Skeletal muscle satellite cell (primary cell): ENCODE results near the gene CGB7.
"Not testable (repeated sequence)": the region's sequence is repeated elsewhere in the genome, so short reads cannot be mapped to it uniquely, and the experiment has no call there.

Source experiments
- H3K27me3 ChIP-seq: 2 replicates; pipeline ENCODE4 v1.7.0; 2013; ENCODE audit warnings: low read length; ENCODE audit not compliant: control insufficient read depth, insufficient read depth
- H3K36me3 ChIP-seq: 2 replicates; pipeline ENCODE4 v1.7.0; 2013; ENCODE audit warnings: mild to moderate bottlenecking, control low read depth, low read length; ENCODE audit not compliant: insufficient read depth
- H3K4me1 ChIP-seq: 2 replicates; pipeline ENCODE4 v1.7.0; 2013; ENCODE audit warnings: low read length; ENCODE audit not compliant: control insufficient read depth, insufficient read depth
- H3K4me2 ChIP-seq: 2 replicates; pipeline ENCODE4 v1.7.0; 2013; ENCODE audit warnings: mild to moderate bottlenecking, low read length
- H3K4me3 ChIP-seq: 2 replicates; pipeline ENCODE4 v1.7.0; 2013; ENCODE audit warnings: low read length
- H3K9ac ChIP-seq: 2 replicates; pipeline ENCODE4 v1.7.0; 2013; ENCODE audit warnings: mild to moderate bottlenecking, low read depth, low read length, moderate library complexity
- H3K9me3 ChIP-seq: replicated peaks from 2 replicates; pipeline ENCODE4 v1.7.0; 2013; ENCODE audit warnings: mild to moderate bottlenecking, control low read depth, low read length

The CGB7 gene

GRCh38 chr19:49056101-49056901 lies 1.2 kb downstream of the CGB7 start:
- Histone ChIP-seq H3K9me3 (no peaks in the 10 kb centered on the region), H3K4me3 (peak overlapping the region; percentile 77), H3K36me3 (no peaks in the 10 kb centered on the region), H3K4me2 (peak overlapping the region; percentile 90), H3K27me3 (no peaks in the 10 kb centered on the region), H3K4me1 (peaks cover 16% of the 10 kb centered on the region), H3K9ac (peak overlapping the region; percentile 71)

- peak overlapping the region; percentile 50 for H3K9ac ChIP-seq
- peak overlapping the region; percentile 59 for H3K4me2 ChIP-seq
- not testable (repeated sequence) for H3K4me1 ChIP-seq, H3K9me3 ChIP-seq, H3K4me3 ChIP-seq, H3K36me3 ChIP-seq, H3K27me3 ChIP-seq
Measured at GRCh38 chr19:49050376-49051033, 7.0 kb downstream of the CGB7 start.

DNA sequence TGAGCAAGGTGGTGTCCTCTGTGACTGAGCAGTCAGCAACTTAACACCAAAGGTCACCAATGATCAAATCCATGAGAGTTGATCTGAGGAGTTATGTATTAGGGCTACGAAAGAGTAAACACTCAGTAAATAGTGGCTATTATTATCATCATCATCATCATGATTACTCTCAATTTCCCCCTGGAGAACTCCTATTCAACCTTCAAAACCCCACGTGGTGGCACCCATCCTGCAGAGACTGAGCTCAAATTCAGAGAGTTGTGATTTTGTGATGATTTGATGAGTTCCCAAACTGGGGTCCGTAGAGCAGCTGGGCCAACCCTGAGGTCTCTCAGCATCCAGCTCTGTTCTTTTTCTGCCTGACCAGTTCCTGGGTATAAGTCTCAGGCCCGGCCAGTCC lies 7.7 kb downstream of the CGB7 start:
- H3K4me2 ChIP-seq, H3K27me3 ChIP-seq, H3K4me1 ChIP-seq: not testable (repeated sequence)

GRCh38 chr19:49049011-49049410 lies 8.5 kb downstream of the CGB7 start, which contains the start of gene CGB8:
Gene CGB8, minus strand, starts transcription at chr19:49049111. Its CDS starts 372 bp downstream, at chr19:49048739.
- not testable (repeated sequence) for H3K4me2 ChIP-seq, H3K4me3 ChIP-seq, H3K4me1 ChIP-seq, H3K9me3 ChIP-seq, H3K27me3 ChIP-seq, H3K9ac ChIP-seq, H3K36me3 ChIP-seq

More for the DNA sequence above, 7.7 kb downstream of the CGB7 start:
- not testable (repeated sequence) for H3K4me3 ChIP-seq, H3K9ac ChIP-seq, H3K36me3 ChIP-seq, H3K9me3 ChIP-seq

DNA sequence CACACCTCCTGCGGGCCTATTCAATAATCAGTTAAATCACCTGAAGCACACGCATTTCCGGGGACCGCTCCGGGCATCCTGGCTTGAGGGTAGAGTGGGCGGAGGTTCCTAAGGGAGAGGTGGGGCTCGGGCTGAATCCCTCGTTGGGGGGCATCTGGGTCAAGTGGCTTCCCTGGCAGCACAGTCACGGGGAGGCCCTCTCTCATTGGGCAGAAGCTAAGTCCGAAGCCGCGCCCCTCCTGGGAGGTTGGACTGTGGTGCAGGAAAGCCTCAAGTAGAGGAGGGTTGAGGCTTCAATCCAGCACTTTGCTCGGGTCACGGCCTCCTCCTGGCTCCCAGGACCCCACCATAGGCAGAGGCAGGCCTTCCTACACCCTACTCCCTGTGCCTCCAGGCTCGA lies 14.0 kb downstream of the CGB7 start, which contains the start of gene CGB5:
CGB5 (plus strand) TSS at position 301 of the 400 bp plus-strand sequence. CDS start 362 bp downstream, outside the sequence.
- not testable (repeated sequence) for H3K9ac ChIP-seq, H3K9me3 ChIP-seq, H3K36me3 ChIP-seq, H3K4me3 ChIP-seq, H3K27me3 ChIP-seq, H3K4me2 ChIP-seq
- peaks cover 17% of the 10 kb centered on the region for H3K4me1 ChIP-seq

- H3K9ac ChIP-seq, H3K4me3 ChIP-seq, H3K4me2 ChIP-seq, H3K36me3 ChIP-seq, H3K27me3 ChIP-seq, H3K9me3 ChIP-seq: not testable (repeated sequence)
- peaks cover 19% of the 10 kb centered on the region for H3K4me1 ChIP-seq
Measured at GRCh38 chr19:49042666-49043065, 14.9 kb downstream of the CGB7 start.

DNA sequence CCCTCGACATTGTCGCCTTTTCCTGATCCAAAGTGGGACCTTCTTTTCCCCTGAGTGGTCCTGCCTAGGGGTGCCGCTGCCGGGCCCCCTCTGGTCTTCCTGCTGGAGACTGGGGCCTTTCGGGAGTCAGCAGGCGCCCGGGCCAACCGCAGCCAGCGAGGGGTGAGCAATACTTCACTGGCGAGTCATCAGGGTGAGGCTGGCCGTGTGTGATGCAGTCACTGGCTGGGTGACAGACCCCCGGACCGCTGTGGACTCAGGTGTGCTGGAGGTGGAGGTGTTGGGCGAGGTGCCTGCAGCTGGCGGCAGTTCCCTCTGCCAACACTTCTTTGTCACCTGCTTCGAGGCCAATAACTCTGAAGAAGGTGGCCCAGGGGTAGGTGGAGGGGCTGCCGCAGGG lies 15.4 kb downstream of the CGB7 start:
- H3K36me3 ChIP-seq: no peaks in the 10 kb centered on the region
- H3K9me3 ChIP-seq: no peaks in the 10 kb centered on the region
- no peaks in the 10 kb centered on the region for H3K27me3 ChIP-seq
- peaks cover 19% of the 10 kb centered on the region for H3K4me1 ChIP-seq
- H3K4me3 ChIP-seq: no peak overlapping the region
- H3K4me2 ChIP-seq: no peak overlapping the region
- H3K9ac ChIP-seq: no peak overlapping the region

- H3K27me3 ChIP-seq, H3K4me2 ChIP-seq, H3K9me3 ChIP-seq, H3K36me3 ChIP-seq, H3K9ac ChIP-seq, H3K4me3 ChIP-seq: not testable (repeated sequence)
- H3K4me1 ChIP-seq: peaks cover 19% of the 10 kb centered on the region
Measured at GRCh38 chr19:49039736-49040135, 17.8 kb downstream of the CGB7 start.

GRCh38 chr19:49038557-49039276 lies 18.8 kb downstream of the CGB7 start:
- Histone ChIP-seq H3K4me2 (peak overlapping the region; percentile 8), H3K4me1 (peaks cover 19% of the 10 kb centered on the region)
- not testable (repeated sequence) for H3K27me3 ChIP-seq, H3K36me3 ChIP-seq, H3K9me3 ChIP-seq, H3K4me3 ChIP-seq, H3K9ac ChIP-seq

GRCh38 chr19:49038111-49038510 lies 19.4 kb downstream of the CGB7 start:
- H3K27me3 ChIP-seq, H3K4me2 ChIP-seq, H3K9ac ChIP-seq, H3K36me3 ChIP-seq, H3K4me3 ChIP-seq, H3K9me3 ChIP-seq: not testable (repeated sequence)
- peaks cover 19% of the 10 kb centered on the region for H3K4me1 ChIP-seq

- peaks cover 12% of the 10 kb centered on the region for H3K4me1 ChIP-seq
- not testable (repeated sequence) for H3K36me3 ChIP-seq, H3K4me2 ChIP-seq, H3K27me3 ChIP-seq, H3K9me3 ChIP-seq, H3K9ac ChIP-seq, H3K4me3 ChIP-seq
Measured at GRCh38 chr19:49036815-49037214, 20.7 kb downstream of the CGB7 start, which contains the start of gene CGB1. Gene CGB1, minus strand, starts transcription at chr19:49036895. Its CDS starts 184 bp downstream, at chr19:49036711.
